ENCODE measurements around the gene ARHGAP27.
"Not testable (repeated sequence)": the region's sequence is repeated elsewhere in the genome, so short reads cannot be mapped to it uniquely, and the experiment has no call there.

GRCh38 chr17:45451660-45452059 is 19.0 kb upstream of the ARHGAP27 start:
- not testable (repeated sequence) for TF ChIP-seq POLR2A, CTCF, EP300, POLR2AphosphoS5 (IDR thresholded peaks at IDR 0.05)

Data from stomach (tissue), 4 donors.